PC-3 (cell line): ENCODE measurements around the gene TSEN2. TPM values are rescaled to one million over a fixed set of nuclear protein-coding genes. Genes with fewer than 3 reads are reported as not detected.

Experiments used
- ATAC-seq: fragments of 200-7000 bp; cut with Tn5 transposase; 2 replicates; pipeline ENCODE4 v1.9.1; 2020; ENCODE audit warnings: mild to moderate bottlenecking, moderate library complexity
- BruUV-seq: library from RNA; stranded (reverse); fragments of 400-500 nt; replicated peaks from 2 replicates; lab custom pipeline; 2021; lab: Mats Ljungman, UMichigan
- CTCF ChIA-PET: fragments of 300-600 bp; sonication (Branson Sonifier 250); formaldehyde crosslinking; loops from one replicate; lab custom pipeline; 2022; ENCODE audit warnings: antibody characterized with exemption; lab: Charles Lee
- POLR2A ChIA-PET: fragments of 300-600 bp; sonication (Branson Sonifier 250); formaldehyde crosslinking; loops from one replicate; lab custom pipeline; 2022; ENCODE audit warnings: antibody characterized with exemption; ENCODE audit not compliant: unreplicated experiment; lab: Charles Lee
- DNase-seq: peaks from one replicate; pipeline ENCODE4 v3.0.0-alpha.2; 2015
- H2AFZ ChIP-seq: fragments of 300-600 bp; sonication (generic); 2 replicates; pipeline ENCODE4 v1.6.0; 2016; ENCODE audit warnings: antibody characterized with exemption, low read length
- H3F3A ChIP-seq: fragments of 300-600 bp; sonication (generic); one replicate; pipeline ENCODE4 v1.6.0; 2017; ENCODE audit warnings: antibody characterized with exemption, low read length, control low read depth, mild to moderate bottlenecking; ENCODE audit not compliant: unreplicated experiment
- H3K27ac ChIP-seq: fragments of 300-600 bp; sonication (generic); 2 replicates; pipeline ENCODE4 v1.5.1; 2016; ENCODE audit warnings: mild to moderate bottlenecking, low read length
- H3K27me3 ChIP-seq: fragments of 300-600 bp; sonication (generic); 2 replicates; pipeline ENCODE4 v1.6.1; 2016; ENCODE audit warnings: low read length, mixed read lengths
- H3K36me3 ChIP-seq: fragments of 300-600 bp; sonication (generic); 2 replicates; pipeline ENCODE4 v1.6.1; 2016; ENCODE audit warnings: low read depth, mixed run types, low read length, mixed read lengths
- H3K4me1 ChIP-seq: fragments of 300-600 bp; sonication (generic); 2 replicates; pipeline ENCODE4 v1.5.1; 2016; ENCODE audit warnings: low read length; ENCODE audit not compliant: insufficient read depth
- H3K4me2 ChIP-seq: fragments of 300-600 bp; sonication (generic); 2 replicates; pipeline ENCODE4 v1.6.0; 2016; ENCODE audit warnings: low read length
- H3K4me3 ChIP-seq: fragments of 300-600 bp; sonication (generic); 2 replicates; pipeline ENCODE4 v1.5.1; 2016; ENCODE audit warnings: mild to moderate bottlenecking, low read length, mixed read lengths
- H3K79me2 ChIP-seq: fragments of 300-600 bp; sonication (generic); 2 replicates; pipeline ENCODE4 v1.6.1; 2017; ENCODE audit warnings: low read length, mixed read lengths
- H3K9ac ChIP-seq: fragments of 300-600 bp; sonication (generic); 2 replicates; pipeline ENCODE4 v1.6.0; 2016; ENCODE audit warnings: mild to moderate bottlenecking, low read length
- H3K9me2 ChIP-seq: fragments of 300-600 bp; sonication (generic); replicated peaks from 2 replicates; pipeline ENCODE4 v1.6.1; 2016; ENCODE audit warnings: mixed run types, low read length, mixed read lengths
- H3K9me3 ChIP-seq: fragments of 300-600 bp; sonication (generic); 2 replicates; pipeline ENCODE4 v1.6.1; 2016; ENCODE audit warnings: low read length, mixed read lengths
- H4K20me1 ChIP-seq: fragments of 300-600 bp; sonication (generic); 2 replicates; pipeline ENCODE4 v1.6.1; 2016; ENCODE audit warnings: low read length, mixed read lengths
- CTCF ChIP-seq: fragments of 300-600 bp; sonication (generic); conservative IDR thresholded peaks from 2 replicates; pipeline ENCODE4 v1.5.1; 2017; ENCODE audit warnings: antibody characterized with exemption, low read depth, mild to moderate bottlenecking, low read length
- EZH2 ChIP-seq: fragments of 300-600 bp; sonication (generic); IDR thresholded peaks from one replicate; pipeline ENCODE4 v1.6.1; 2017; ENCODE audit warnings: antibody characterized with exemption, mild to moderate bottlenecking, low read length; ENCODE audit not compliant: unreplicated experiment
- EZH2phosphoT487 ChIP-seq: fragments of 300-600 bp; sonication (generic); IDR thresholded peaks from 2 replicates; pipeline ENCODE4 v1.6.1; 2018; ENCODE audit warnings: mild to moderate bottlenecking, antibody characterized with exemption, low read length, borderline replicate concordance
- intact Hi-C: fragments of 100-400 bp; cut with micrococcal nuclease; formaldehyde crosslinking; loops from 2 replicates; pipeline ENCODE4 v1.9.0; 2023
- total RNA-seq: library from RNA; depleted of rRNA; stranded (reverse); fragments of >200 nt; gene quantifications from 2 replicates; pipeline ENCODE4 v1.2.3, GENCODE V29; 2014

TSEN2 gene
- total RNA-seq, 1 experiment from 2014 or later = 40.2 TPM

GRCh38 chr3:12486001-12486400 lies 1.7 kb downstream of the TSEN2 start:
- Histone ChIP-seq H3K27me3 (no peaks in the 10 kb centered on the region), H3K9me2 (no peaks in the 10 kb centered on the region), H4K20me1 (no peaks in the 10 kb centered on the region), H3K79me2 (peaks cover 72% of the 10 kb centered on the region), H3K4me2 (peak overlapping the region; percentile 54), H3K4me3 (no peak overlapping the region), H3K9ac (no peak overlapping the region), H3K9me3 (no peaks in the 10 kb centered on the region), H3K27ac (no peak overlapping the region), H3F3A (no peaks in the 10 kb centered on the region), H3K36me3 (peaks cover 26% of the 10 kb centered on the region; the same call in 1 of the 2 replicates), H3K4me1 (peaks cover 50% of the 10 kb centered on the region), H2AFZ (no peak overlapping the region)
- no peak for TF ChIP-seq EZH2phosphoT487
- no peak for TF ChIP-seq EZH2
- no peak for TF ChIP-seq CTCF
- no TSS peak for BruUV-seq
- DNase-seq (no peak), ATAC-seq (no peak)
- CTCF ChIA-PET = no interaction called here
- POLR2A ChIA-PET = no interaction called here
- intact Hi-C loops = loop anchor here (10.0 kb wide), 1 partner anchor 409 kb away; no protein-coding TSS in a partner anchor

- POLR2A ChIA-PET = no interaction called here
- Histone ChIP-seq H3K4me3 (no peak overlapping the region), H3K4me2 (peak overlapping the region; percentile 54)
Observed at GRCh38 chr3:12486916-12487315, 2.6 kb downstream of the TSEN2 start.

More at GRCh38 chr3:12486916-12487315, 2.6 kb downstream of the TSEN2 start:
- peaks cover 75% of the 10 kb centered on the region for H3K79me2 ChIP-seq
- H3K9me3 ChIP-seq = no peaks in the 10 kb centered on the region
- no peak overlapping the region for H3K27ac ChIP-seq
- peaks cover 32% of the 10 kb centered on the region; the same call in 1 of the 2 replicates for H3K36me3 ChIP-seq
- no peak overlapping the region for H2AFZ ChIP-seq
- CTCF ChIA-PET = no interaction called here
- no TSS peak for BruUV-seq
- no peaks in the 10 kb centered on the region for H3K27me3 ChIP-seq
- no peaks in the 10 kb centered on the region for H4K20me1 ChIP-seq
- TF ChIP-seq CTCF (no peak), EZH2 (no peak), EZH2phosphoT487 (no peak)
- DNase-seq (no peak), ATAC-seq (no peak)
- intact Hi-C loops = loop anchor here (10.0 kb wide), 1 partner anchor 408 kb away; no protein-coding TSS in a partner anchor
- peaks cover 43% of the 10 kb centered on the region for H3K4me1 ChIP-seq
- no peaks in the 10 kb centered on the region for H3K9me2 ChIP-seq
- no peak overlapping the region for H3K9ac ChIP-seq
- no peaks in the 10 kb centered on the region for H3F3A ChIP-seq
